ENCODE data around the gene TAF15. TPM values are rescaled to one million over a fixed set of nuclear protein-coding genes. Genes with fewer than 3 reads are reported as not detected.

TAF15 gene
- polyA plus RNA-seq, 1 of the 3 experiments (the other 2 are of a cell fraction) = 78.0 TPM

DNA sequence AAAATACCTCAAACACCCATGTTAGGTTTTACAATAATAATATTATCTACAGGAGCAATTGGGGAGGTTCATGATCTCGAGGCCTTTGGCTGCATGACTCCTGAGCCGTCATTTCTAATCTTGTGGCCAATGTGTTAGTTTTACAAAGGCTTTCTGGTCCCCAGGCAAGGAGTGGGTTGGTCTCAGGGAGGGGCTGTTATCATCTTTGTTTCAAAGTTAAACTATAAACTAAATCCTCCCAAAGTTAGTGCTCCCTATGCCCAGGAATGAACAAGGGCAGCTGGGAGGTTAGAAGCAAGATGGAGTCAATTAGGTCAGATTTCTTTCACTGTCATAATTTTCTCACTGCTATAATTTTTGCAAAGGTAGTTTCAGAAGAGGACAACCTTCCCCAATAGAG lies 80.0 kb downstream of the TAF15 start:
- CTCF ChIA-PET = interaction anchor here (0.8 to 1.5 kb wide), 3 partner anchors 11 to 40 kb away, joined by 3 to 6 read pairs (median 4); no protein-coding TSS in a partner anchor
- DNase-seq = no peak
- Histone ChIP-seq H3K4me3 (ENCODE audit: low read depth in 2 of 2, low read length in 1 of 2) (no peak overlapping the region), H2AFZ (ENCODE audit: low read depth) (no peak overlapping the region), H3K27ac (ENCODE audit: low read depth in 2 of 2, low read length in 1 of 2) (no peak overlapping the region), H3K4me1 (ENCODE audit: control insufficient read depth in 1 of 2, insufficient read depth in 2 of 2, low read depth in 1 of 2, low read length in 1 of 2) (peaks cover 4 to 8% of the 10 kb centered on the region in 2 experiments; a peak in 2 of 4 replicates), H3K9ac (no peak overlapping the region), H3K27me3 (ENCODE audit: insufficient read depth) (no peaks in the 10 kb centered on the region), H3K9me2 (no peaks in the 10 kb centered on the region), H3K9me3 (no peaks in the 10 kb centered on the region), H3F3A (replicated peaks; ENCODE audit: insufficient read depth) (no peaks in the 10 kb centered on the region), H3K36me3 (replicated peaks in 1 of 2; ENCODE audit: control insufficient read depth in 1 of 2, insufficient read depth in 2 of 2, low read length in 1 of 2) (no peaks in the 10 kb centered on the region), H3K79me2 (ENCODE audit: insufficient read depth) (no peaks in the 10 kb centered on the region), H4K20me1 (ENCODE audit: insufficient read depth) (no peaks in the 10 kb centered on the region), H3K4me2 (no peak overlapping the region)
- TF ChIP-seq FOSL2 (IDR thresholded peaks at IDR 0.05; ENCODE audit: borderline replicate concordance, low read depth) (no peak), NFIC (IDR thresholded peaks at IDR 0.05; ENCODE audit: borderline replicate concordance) (no peak), SMC3 (IDR thresholded peaks at IDR 0.05; ENCODE audit: low read depth, low read length) (no peak), SIN3A (IDR thresholded peaks at IDR 0.05; ENCODE audit: borderline replicate concordance, low read depth, low read length) (no peak), TAF1 (IDR thresholded peaks at IDR 0.05; ENCODE audit: borderline replicate concordance, low read depth, low read length) (no peak), GATA2 (CRISPR knock-in tag; IDR thresholded peaks at IDR 0.05) (no peak), RXRA (IDR thresholded peaks at IDR 0.05; ENCODE audit: borderline replicate concordance, low read depth) (no peak), MXI1 (IDR thresholded peaks at IDR 0.05; ENCODE audit: low read depth, low read length) (no peak)
- TF ChIP-seq, protein P1, sequence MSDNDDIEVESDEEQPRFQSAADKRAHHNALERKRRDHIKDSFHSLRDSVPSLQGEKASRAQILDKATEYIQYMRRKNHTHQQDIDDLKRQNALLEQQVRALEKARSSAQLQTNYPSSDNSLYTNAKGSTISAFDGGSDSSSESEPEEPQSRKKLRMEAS (IDR thresholded peaks at IDR 0.05; ENCODE audit: low read depth) = no peak
- TF ChIP-seq, protein P2, sequence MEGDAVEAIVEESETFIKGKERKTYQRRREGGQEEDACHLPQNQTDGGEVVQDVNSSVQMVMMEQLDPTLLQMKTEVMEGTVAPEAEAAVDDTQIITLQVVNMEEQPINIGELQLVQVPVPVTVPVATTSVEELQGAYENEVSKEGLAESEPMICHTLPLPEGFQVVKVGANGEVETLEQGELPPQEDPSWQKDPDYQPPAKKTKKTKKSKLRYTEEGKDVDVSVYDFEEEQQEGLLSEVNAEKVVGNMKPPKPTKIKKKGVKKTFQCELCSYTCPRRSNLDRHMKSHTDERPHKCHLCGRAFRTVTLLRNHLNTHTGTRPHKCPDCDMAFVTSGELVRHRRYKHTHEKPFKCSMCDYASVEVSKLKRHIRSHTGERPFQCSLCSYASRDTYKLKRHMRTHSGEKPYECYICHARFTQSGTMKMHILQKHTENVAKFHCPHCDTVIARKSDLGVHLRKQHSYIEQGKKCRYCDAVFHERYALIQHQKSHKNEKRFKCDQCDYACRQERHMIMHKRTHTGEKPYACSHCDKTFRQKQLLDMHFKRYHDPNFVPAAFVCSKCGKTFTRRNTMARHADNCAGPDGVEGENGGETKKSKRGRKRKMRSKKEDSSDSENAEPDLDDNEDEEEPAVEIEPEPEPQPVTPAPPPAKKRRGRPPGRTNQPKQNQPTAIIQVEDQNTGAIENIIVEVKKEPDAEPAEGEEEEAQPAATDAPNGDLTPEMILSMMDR (IDR thresholded peaks at IDR 0.05) = no peak
- TF ChIP-seq, protein P3, sequence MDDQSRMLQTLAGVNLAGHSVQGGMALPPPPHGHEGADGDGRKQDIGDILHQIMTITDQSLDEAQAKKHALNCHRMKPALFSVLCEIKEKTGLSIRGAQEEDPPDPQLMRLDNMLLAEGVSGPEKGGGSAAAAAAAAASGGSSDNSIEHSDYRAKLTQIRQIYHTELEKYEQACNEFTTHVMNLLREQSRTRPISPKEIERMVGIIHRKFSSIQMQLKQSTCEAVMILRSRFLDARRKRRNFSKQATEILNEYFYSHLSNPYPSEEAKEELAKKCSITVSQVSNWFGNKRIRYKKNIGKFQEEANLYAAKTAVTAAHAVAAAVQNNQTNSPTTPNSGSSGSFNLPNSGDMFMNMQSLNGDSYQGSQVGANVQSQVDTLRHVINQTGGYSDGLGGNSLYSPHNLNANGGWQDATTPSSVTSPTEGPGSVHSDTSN (IDR thresholded peaks at IDR 0.05) = no peak
- TF ChIP-seq, protein P4, sequence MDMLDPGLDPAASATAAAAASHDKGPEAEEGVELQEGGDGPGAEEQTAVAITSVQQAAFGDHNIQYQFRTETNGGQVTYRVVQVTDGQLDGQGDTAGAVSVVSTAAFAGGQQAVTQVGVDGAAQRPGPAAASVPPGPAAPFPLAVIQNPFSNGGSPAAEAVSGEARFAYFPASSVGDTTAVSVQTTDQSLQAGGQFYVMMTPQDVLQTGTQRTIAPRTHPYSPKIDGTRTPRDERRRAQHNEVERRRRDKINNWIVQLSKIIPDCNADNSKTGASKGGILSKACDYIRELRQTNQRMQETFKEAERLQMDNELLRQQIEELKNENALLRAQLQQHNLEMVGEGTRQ (IDR thresholded peaks at IDR 0.05; ENCODE audit: borderline replicate concordance, low read depth, low read length) = no peak
- TF ChIP-seq, protein P5, sequence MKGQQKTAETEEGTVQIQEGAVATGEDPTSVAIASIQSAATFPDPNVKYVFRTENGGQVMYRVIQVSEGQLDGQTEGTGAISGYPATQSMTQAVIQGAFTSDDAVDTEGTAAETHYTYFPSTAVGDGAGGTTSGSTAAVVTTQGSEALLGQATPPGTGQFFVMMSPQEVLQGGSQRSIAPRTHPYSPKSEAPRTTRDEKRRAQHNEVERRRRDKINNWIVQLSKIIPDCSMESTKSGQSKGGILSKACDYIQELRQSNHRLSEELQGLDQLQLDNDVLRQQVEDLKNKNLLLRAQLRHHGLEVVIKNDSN (IDR thresholded peaks at IDR 0.05; ENCODE audit: borderline replicate concordance, low read depth) = no peak
- TF ChIP-seq, protein P6, sequence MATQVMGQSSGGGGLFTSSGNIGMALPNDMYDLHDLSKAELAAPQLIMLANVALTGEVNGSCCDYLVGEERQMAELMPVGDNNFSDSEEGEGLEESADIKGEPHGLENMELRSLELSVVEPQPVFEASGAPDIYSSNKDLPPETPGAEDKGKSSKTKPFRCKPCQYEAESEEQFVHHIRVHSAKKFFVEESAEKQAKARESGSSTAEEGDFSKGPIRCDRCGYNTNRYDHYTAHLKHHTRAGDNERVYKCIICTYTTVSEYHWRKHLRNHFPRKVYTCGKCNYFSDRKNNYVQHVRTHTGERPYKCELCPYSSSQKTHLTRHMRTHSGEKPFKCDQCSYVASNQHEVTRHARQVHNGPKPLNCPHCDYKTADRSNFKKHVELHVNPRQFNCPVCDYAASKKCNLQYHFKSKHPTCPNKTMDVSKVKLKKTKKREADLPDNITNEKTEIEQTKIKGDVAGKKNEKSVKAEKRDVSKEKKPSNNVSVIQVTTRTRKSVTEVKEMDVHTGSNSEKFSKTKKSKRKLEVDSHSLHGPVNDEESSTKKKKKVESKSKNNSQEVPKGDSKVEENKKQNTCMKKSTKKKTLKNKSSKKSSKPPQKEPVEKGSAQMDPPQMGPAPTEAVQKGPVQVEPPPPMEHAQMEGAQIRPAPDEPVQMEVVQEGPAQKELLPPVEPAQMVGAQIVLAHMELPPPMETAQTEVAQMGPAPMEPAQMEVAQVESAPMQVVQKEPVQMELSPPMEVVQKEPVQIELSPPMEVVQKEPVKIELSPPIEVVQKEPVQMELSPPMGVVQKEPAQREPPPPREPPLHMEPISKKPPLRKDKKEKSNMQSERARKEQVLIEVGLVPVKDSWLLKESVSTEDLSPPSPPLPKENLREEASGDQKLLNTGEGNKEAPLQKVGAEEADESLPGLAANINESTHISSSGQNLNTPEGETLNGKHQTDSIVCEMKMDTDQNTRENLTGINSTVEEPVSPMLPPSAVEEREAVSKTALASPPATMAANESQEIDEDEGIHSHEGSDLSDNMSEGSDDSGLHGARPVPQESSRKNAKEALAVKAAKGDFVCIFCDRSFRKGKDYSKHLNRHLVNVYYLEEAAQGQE (IDR thresholded peaks at IDR 0.05; ENCODE audit: low read depth, low read length) = no peak
- WGBS (ENCODE audit: low lambda C conversion rate) = 75% methylated on average over 2 of the region's 2 CpGs
- POLR2A ChIA-PET = no interaction called here
